HG03066 (cell line): ENCODE results near the gene ALDH3A1.

Source experiments
- ATAC-seq: cut with Tn5 transposase; IDR thresholded peaks from one replicate; pipeline ENCODE4 v1.9.1; 2021; ENCODE audit warnings: low read depth; ENCODE audit not compliant: unreplicated experiment

The ALDH3A1 gene

DNA sequence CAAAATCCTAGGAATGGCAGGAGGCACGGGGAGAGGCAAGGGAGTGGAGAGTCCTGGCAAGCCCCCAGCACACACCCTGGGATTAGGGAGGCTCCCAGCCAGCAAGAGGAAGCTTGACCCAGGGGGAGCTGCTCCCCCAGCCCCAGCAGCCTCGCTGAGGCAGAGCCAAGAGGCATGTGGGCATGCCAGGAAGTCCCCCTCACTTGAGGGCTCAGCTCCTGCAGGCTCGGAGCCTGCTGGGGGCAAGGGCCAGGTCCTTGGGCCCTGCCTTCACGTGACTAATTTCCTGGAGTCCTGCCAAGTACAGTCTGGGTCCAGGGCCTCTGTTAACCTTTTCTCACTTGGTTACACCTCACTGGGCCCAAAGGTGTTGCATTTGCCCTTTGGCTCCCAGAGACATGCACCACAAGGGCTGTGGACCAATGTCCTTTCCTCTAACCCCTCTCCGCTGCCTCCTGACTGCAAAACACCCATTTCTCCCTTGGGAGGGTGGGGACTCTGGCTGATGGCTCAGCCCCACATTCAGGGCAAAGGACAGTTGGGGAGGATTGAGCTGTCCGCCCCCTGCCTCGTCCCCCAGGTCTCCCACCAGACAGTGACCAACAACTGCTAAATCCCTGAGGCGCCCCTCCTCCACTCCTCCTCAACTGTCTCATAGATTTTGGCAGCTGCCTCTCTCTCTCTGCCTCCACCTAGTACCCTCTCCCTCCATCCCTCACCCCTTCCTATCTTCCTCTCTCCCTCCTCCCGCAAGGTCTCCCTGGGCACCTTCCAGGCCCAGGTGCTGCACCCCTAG, 27.3 kb downstream of the ALDH3A1 start:
- no peak for ATAC-seq

DNA sequence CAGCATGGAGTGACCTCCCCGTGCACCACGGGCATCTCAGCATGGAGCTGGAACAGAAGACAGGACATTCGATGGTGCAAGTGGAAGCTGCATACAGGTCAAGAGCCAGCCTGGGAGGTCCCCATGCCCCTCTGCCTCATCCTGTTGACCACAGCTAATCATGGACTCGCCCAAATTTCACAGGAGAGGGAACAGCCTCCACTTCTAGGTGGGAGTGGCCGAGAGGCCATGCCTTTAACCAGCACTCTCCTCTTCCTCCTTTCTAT, 28.0 kb downstream of the ALDH3A1 start:
- no peak for ATAC-seq

DNA sequence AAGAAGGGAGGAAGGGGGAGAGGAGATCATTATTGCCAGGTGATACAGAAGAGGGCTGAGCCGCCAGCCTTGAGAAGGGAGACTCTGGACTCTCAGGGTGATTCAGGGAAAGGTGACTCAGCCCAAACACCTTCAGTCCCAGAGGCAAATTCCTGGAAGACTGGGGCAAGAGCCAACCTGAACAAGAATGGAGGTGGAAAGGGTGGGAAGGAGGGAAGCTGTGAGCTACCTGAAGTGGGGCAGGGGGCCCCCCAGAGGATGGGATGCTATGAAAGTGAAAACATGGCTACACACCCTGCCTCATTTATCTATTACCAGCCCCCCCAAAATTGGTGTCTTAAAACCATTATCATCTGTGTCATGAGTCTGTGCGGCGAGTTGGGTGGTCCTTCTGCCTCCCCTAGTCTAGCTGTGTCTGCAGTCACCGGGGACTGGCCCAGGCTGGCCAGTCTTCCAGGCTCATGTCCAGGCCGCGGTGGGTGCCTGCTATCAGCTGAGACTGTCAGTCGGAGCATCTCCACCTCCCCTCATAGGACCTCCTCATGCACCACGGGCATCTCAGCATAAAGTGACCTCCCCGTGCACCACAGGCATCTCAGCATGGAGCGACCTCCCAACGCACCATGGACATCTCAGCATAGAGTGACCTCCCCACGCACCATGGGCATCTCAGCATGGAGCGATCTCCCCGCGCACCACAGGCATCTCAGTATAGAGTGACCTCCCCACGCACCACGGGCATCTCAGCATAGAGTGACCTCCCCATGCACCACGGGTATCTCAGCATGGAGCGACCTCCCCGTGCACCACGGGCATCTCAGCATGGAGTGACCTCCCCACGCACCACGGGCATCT, 28.5 kb downstream of the ALDH3A1 start:
- ATAC-seq: no peak

DNA sequence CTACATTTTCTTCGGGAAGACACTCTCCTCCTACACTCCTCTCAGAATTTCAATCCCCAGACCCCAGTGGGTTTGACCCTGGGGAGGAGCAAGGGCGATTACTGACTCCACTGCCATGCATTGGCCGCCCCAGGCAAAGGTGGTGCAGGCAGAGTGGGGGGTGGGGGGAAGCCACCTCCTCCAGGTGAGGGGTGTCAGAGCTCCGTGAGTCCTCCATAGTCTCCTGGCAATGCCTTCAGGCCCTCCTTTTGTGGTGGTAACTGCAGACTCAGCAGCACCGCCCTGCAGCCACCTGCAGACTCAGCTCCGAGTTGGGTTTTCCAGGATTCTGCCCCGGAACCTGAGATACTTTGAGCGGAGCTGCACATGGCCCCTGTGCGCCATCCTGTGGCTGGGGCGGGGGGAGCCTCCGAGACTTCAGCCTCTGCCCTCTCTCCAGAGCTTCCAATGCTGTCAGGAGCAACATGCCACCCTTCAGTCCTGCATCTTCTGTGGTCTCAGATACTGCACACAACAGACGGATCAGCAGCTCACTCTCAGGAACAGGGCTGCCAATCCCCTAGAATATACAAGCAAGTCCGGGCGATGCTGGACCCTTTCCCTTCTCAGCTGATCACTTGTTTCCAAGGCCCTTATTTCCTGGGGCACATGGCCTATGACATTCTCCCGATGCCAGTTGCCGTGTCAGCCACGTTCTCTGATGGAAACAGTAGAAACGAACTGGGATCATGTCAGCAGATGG, 29.3 kb downstream of the ALDH3A1 start:
- ATAC-seq: no peak

DNA sequence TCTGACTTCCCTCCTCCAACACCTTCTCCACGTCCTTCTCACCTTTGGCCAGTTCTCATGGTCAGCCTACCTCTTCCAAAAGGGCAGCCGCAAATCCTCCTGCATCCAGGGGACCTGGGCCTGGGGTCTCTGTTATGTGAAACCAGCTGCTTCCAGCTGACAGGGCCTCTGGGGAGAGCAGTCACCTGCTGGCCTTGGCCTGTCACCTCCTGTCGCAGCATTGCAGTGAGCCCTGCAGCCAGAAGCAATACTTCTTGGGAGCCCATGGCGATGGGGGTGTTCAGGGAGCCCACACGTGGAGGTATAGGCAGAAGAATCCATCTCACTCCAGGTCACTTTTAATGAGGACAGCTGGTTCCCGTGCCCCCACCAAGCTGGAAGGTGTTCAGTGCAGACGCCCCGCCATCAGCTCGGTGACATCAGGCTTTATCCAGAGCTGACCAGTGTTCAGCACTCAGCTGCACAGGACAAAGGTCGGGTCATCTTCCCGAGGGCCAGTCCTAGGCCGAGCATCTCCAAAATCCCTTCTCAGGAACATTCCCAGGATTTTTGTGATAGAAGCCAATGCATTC, 30.0 kb downstream of the ALDH3A1 start:
- ATAC-seq: no peak

DNA sequence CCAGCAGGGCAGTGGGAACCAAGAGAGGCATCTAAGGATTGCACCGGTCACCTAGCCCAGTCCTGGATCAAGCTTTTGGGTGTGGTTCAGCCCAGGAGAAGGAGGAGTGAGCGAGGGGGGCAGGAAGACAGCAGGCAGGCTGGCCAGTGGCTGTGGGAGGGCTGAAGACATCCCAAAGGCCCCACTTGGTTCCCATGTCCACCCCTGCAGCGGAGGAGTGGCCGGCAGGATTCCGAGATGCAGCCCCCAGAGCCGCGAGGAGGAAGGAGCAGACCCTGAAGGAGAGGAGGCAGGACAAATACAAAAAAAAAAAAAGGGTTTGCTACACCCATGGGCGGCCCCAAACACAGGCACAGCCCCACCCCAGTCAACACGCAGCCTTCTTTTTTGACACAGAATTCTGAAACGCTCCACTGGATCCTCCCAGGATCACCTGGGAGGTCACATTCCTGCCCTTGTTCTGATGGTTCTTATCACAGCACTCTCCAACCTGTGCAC, 30.6 kb downstream of the ALDH3A1 start:
- no peak for ATAC-seq

DNA sequence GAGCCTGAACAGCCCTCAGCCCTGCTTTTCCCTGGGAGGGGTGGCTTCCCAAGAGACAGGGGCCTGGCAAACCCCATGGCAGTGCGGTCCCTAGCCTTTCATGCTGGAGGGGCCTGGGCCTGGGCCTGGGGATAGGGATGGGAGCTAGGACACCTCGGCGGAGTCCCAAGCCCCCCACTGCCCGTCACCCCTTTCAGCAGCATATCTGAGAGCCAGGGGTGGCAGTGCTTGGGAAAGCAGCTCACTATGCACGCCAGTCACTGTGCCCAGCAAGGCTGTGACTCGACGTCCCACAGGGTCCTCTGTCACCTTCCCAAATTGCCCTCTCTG, 31.1 kb downstream of the ALDH3A1 start:
- no peak for ATAC-seq

DNA sequence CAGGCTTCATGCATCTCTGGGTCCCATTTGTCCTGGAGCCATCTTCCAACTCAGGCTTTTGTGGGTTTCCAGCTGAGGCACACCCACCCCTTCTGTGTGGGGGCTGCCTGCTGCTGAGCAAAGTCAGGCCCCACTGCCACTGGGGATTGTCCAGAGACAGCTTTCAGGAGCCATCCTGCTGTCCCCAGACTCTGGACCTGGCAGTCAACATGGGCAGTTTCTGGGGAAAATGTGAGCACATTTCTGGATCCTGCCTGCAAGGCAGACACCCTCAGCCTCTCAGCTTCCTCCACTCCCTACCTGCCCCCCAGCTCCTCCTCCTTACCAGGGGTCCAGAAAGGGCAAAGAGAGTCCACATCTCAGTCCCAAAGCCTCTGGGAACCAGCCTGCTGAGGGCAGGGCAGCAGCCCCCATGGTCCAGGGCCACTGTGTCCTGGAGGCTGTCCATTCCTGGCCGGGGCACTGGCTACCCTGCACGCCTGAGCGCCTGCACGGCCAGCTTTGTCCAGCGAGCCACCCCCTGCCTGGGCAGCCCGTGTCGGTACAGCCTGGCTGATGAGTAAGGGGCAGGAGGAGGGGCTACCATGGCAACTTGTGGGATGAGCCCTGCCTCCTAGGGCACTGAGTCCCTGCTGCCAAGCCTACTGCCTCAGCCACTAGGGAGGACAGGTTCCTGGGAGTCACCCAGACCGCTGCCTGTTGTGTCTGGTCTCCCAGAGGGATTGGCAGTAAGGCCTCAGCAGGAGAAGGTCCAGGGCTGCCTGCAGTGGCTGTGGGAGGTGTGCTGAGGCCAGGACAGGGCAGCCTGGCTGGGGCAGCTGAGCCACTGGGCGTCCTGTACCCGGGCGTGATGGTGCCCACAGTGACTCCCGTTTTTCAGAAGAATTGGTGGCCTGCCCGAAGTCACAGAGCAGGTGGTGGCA, 31.7 kb downstream of the ALDH3A1 start, which contains the start of gene SLC47A2:
SLC47A2 (minus strand) TSS at position 477 of the 923 bp plus-strand sequence; CDS start at position 448, 29 bp downstream.
- no peak for ATAC-seq

DNA sequence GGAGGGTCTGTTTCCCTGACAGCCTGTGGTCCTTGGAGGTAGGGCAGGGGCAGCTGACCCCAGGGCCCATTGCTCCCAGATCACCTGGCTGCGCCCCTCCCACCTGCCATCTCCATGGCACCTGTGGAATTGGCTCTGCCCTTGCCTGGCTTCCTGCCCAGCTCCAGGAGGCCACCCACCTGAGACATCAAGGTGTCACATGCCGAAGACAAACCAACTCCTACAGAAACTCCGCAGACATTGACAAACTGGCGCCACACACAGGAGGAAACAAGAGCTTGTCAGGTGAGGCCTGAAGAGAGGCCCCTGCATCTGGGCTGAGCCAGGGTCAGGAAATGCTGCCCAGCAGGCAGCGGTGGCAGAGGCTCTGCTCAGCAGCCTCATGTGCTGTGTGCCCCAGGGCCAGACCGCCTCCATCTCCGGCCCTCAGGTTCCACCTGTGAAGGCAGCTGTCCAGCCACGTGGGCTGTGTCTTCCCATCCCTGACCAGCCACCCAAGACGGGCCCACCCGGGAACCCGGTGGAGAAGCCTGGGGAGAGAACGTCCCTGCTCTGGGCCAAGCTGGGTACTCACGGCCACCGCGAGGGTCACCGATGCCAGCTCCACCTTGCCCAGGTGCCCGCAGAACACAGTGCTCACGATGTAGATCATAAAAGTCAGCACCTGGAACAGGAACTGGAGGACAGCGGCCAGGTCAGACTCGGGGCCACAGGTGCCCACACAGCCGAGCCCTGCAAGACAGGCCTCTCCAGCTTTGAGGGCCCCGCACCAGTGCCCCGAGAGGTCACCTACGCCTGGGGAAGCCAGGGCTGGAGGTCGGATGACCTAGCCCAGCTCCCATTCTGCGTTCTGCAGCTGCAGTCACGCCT, 33.3 kb downstream of the ALDH3A1 start:
- ATAC-seq: no peak

DNA sequence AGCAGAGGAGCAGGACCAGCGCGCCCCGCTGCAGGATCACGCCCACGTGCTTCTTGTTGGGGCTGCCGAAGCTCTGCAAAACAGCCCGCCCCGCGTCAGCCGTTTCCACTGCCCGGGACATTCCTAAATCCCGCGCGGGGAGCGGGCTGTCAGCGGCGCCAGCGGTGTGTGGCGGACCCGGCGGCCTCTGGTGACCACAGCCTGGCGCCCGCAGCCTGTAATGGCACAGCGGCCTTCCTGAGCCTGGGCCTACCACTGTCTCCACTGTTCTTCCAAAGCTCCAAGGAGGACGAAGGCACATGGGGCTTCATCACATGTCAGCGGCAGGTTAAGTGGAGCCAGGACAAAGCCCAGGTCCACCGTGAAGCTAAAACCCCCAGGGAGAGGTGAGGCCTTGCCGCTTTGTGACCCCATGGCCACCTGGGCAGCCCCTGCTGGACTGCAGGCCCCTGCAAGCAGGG, 34.2 kb downstream of the ALDH3A1 start:
- ATAC-seq: no peak

DNA sequence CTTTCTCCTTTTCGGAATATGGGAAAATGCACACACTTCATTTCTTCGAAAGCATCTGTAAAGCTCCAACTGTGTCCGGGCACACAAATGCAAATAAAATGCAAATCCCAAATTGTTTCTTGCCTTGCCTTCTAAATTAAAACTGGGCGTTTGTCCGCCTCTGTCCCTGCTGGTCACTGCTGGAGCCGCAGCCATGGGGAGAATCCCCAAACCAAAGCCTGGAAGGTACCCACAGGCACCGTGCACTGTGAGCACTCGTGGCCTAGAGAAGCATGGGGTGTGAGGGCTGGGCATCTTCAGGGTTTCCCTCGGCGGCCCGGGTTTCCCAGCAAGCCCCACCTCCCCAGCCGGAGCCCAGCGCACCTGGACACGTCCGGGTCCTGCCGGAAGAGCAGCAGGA, 34.6 kb downstream of the ALDH3A1 start:
- no peak for ATAC-seq

DNA sequence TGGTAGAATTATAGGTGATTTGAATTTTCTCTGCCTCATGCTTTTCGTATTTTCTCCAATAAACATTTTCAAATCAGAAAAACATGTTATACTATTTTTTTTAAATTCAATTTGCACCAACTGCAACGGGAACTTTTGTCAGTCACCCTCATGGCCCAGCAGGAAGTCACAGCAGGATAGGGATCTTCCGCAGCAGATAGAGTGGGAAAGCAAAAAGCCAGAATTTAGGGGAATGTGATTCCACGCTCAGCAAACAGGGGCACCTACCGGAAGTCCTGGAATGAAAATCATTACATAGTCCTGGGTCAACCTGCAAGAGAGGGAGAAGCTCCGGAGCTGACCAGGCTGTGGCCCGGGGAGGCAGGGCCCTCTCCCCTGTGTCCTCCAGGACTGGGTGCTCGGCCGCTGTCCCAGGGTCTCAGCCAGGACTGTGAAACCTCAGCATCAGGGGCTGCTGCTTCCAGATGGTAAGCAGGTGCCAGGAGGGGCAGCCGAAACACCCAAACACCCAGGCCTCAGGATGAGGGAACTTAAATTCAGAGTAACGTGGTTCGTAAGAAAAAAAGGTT, 35.6 kb downstream of the ALDH3A1 start:
- ATAC-seq: no peak

DNA sequence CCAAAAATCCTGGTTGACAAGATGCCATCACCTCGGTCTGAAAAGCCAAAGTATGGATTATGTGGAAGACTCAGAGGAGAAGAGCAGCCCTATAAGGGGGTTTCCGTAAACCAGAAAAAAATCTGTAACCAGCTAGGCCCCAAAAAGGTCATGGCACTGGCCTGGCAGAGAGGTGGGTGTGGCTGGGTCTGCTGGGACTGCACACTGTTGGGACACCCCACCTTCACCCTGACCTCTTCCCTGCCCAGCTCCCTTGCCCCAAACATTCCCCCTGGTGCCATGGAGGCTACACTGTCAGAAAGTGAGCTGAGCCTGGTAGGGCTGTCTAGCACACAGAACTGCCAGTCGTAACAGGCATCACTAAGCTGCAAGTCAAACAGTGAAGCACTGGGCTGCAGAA, 38.3 kb downstream of the ALDH3A1 start:
- no peak for ATAC-seq

DNA sequence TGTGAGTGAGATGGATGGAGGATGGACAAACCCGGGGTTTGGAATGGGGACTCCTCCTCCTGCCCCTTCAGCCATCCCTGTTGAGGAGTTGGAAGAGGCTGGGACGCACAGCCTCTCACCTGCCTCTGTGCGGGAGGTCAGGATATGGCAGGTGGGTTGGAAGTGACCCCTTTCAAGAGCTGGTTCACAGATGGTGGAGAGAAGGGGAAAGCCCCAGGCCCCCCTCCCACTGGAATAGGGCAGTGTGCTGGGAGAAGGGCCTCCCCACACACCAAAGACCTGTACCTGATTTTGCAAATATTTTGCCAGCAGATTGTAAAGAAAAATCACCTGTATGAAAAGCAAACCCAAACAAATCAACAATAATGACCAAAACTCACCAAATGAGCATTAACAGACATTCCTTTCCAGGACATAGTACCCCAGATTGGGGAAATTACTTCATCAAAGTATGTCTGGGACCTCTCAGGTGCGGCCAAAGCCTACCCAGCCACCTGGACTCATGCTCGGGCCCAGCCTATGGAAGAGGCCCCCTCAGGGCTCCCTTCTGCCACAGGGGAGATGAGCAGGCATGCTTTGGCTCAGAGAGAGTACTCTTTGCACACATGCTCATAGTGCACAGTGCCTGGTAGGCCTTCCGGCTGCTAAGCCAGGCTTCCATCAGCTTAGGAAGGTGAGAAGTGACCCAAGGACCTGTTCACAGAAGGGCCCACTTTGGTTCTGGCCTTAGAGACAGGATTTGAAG, 39.5 kb downstream of the ALDH3A1 start:
- ATAC-seq: no peak

DNA sequence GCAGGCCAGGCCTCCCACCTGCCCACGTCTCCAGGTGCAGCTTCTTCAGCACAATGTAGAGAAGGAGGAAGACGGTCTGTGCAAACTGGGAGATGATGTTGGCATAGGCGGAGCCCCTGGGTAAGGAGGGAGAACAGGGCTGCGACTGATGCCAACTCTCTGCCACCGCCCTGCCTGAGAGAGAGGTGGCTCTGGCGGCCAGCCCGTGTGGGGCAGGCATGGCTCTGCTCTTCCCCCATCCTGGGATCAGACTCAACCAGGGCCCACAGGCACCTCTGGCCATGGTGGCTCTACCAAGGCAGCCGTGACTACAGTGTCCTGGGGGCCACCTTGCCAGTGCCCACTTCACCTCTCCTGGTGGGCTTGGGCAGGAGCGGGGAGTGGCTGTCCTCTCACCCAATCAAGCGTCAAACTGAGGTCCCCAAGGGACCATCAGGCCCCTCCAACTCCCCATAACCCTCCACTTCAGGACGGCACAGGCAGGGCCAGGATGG, 40.3 kb downstream of the ALDH3A1 start:
- no peak for ATAC-seq

DNA sequence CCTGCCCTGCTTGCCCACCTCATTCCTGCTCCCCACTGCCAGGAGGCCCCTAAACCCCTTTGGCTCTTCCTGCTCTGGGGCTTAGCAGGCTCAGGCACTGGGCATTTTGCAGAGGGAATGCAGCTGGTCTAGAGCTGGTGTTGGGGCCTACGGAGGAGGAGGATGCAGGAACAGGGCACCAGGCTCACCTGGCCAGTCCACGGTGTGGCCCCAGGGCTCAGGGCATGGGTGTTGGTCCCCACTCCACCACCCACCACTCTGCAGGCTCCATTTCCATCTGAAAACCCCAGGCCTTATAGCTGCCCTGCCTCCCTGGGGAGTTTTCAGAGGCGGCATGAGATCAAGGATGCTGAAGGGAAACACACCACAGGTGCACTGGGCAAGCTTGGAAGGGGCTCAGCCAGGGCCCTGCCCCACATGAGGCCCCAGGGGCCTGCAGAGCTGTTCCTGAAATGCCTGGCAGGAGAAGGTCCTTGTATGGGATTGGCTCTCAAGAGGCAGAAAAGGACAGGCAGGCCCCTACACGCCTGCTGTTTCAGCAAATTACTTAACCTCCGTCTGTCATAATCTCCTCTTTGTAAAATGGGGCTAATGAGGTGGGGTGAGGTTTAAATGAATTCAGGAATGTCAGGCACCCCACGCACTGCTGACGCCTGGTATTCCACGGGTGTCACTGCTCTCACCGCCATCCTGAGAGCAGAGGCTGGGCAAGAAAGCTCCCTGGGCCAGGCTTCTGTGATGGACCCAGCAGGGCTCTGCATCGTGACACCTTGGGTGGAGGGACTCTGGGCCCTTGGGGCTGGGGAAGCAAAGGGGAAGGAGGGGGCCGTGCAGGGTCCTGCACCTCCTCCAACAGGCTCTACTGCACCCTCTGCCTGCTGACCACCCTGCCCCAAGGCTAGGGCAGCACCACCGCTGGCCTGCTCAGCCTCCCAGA, 41.0 kb downstream of the ALDH3A1 start:
- ATAC-seq: no peak
